C4-2B (cell line): ENCODE measurements around the gene SRM.

Experiments
- CTCF ChIP-seq: fragments of 450-650 bp; conservative IDR thresholded peaks from 2 replicates; pipeline ENCODE4 v1.5.1; 2017; ENCODE audit warnings: mild to moderate bottlenecking
- ZFX ChIP-seq: fragments of 450-650 bp; IDR thresholded peaks from 2 replicates; pipeline ENCODE4 v1.6.1; 2017

- TF ChIP-seq CTCF = no peak
- TF ChIP-seq ZFX = no peak
Observed at GRCh38 chr1:11026052-11026451, 33.8 kb downstream of the SRM start.
